Measurements from ENCODE around the gene C16orf95.

Gene C16orf95

GRCh38 chr16:87316450-87316922 lies 706 bp downstream of the C16orf95 start:
- no peak for DNase-seq (ENCODE audit: low spot score)

- DNase-seq (ENCODE audit: low spot score): no peak
Measured at GRCh38 chr16:87314990-87315420, 2.2 kb downstream of the C16orf95 start.

GRCh38 chr16:87312008-87312407 lies 5.2 kb downstream of the C16orf95 start:
- DNase-seq (ENCODE audit: low spot score): no peak

- DNase-seq (ENCODE audit: low spot score): no peak
Measured at GRCh38 chr16:87311387-87311786, 5.8 kb downstream of the C16orf95 start.

- no peak for DNase-seq (ENCODE audit: low spot score)
Measured at GRCh38 chr16:87310610-87311009, 6.6 kb downstream of the C16orf95 start.

GRCh38 chr16:87309620-87310525 lies 7.3 kb downstream of the C16orf95 start:
- no peak for DNase-seq (ENCODE audit: low spot score)

- no peak for DNase-seq (ENCODE audit: low spot score)
Measured at GRCh38 chr16:87308826-87309225, 8.4 kb downstream of the C16orf95 start.

- DNase-seq (ENCODE audit: low spot score): no peak
Measured at GRCh38 chr16:87306516-87306915, 10.7 kb downstream of the C16orf95 start.

- no peak for DNase-seq (ENCODE audit: low spot score)
Measured at GRCh38 chr16:87305505-87306391, 11.4 kb downstream of the C16orf95 start.

GRCh38 chr16:87304951-87305350 lies 12.2 kb downstream of the C16orf95 start:
- no peak for DNase-seq (ENCODE audit: low spot score)

GRCh38 chr16:87303962-87304521 lies 13.2 kb downstream of the C16orf95 start:
- no peak for DNase-seq (ENCODE audit: low spot score)

GRCh38 chr16:87303431-87303930 lies 13.7 kb downstream of the C16orf95 start:
- no peak for DNase-seq (ENCODE audit: low spot score)

GRCh38 chr16:87298857-87299465 lies 18.2 kb downstream of the C16orf95 start:
- no peak for DNase-seq (ENCODE audit: low spot score)

GRCh38 chr16:87297918-87298631 lies 19.1 kb downstream of the C16orf95 start:
- DNase-seq (ENCODE audit: low spot score): peak; percentile 16

- no peak for DNase-seq (ENCODE audit: low spot score)
Measured at GRCh38 chr16:87297407-87297806, 19.8 kb downstream of the C16orf95 start.

GRCh38 chr16:87295661-87296531 lies 21.3 kb downstream of the C16orf95 start:
- DNase-seq (ENCODE audit: low spot score): no peak

- peak; percentile 15 for DNase-seq (ENCODE audit: low spot score)
Measured at GRCh38 chr16:87295259-87295658, 21.9 kb downstream of the C16orf95 start.

GRCh38 chr16:87293990-87294389 lies 23.2 kb downstream of the C16orf95 start:
- DNase-seq (ENCODE audit: low spot score): no peak

GRCh38 chr16:87291944-87292343 lies 25.2 kb downstream of the C16orf95 start:
- DNase-seq (ENCODE audit: low spot score): no peak

- no peak for DNase-seq (ENCODE audit: low spot score)
Measured at GRCh38 chr16:87288753-87289362, 28.3 kb downstream of the C16orf95 start.
